Esophagus squamous epithelium (tissue), 5 donors: ENCODE measurements around the gene MYOCD. TPM values are rescaled to one million over a fixed set of nuclear protein-coding genes. Genes with fewer than 3 reads are reported as not detected.

ENCODE experiments used
- DNase-seq: peaks from one replicate; lab custom pipeline; 2025; lab: John Stamatoyannopoulos, UW
- H3K27ac ChIP-seq, 4 donors: fragments of 200-600 bp; sonication (generic); one replicate each; pipeline ENCODE4 v1.5.1; 2016 to 2019; ENCODE audit warnings: mild to moderate bottlenecking in 1 of 4
- H3K27me3 ChIP-seq, 4 donors: fragments of 200-600 bp; sonication (generic); 1 replicate in 3 of 4; 2 replicates in 1 of 4; pipeline versions ENCODE4 v1.5.1 to v1.6.0; 2017 to 2021; ENCODE audit warnings: antibody characterized with exemption in 1 of 4
- H3K36me3 ChIP-seq, 3 donors: fragments of 200-600 bp; sonication (generic); one replicate each; pipeline ENCODE4 v1.5.1; 2016 to 2019
- H3K4me1 ChIP-seq, 3 donors: fragments of 200-600 bp; sonication (generic); one replicate each; pipeline ENCODE4 v1.5.1; 2017 to 2019
- H3K4me3 ChIP-seq, 4 donors: fragments of 200-600 bp; sonication (generic); 1 replicate in 3 of 4; 2 replicates in 1 of 4; pipeline ENCODE4 v1.5.1; 2016 to 2019; ENCODE audit warnings: mild to moderate bottlenecking in 2 of 4, moderate library complexity in 1 of 4
- H3K9me3 ChIP-seq, 3 donors: fragments of 200-600 bp; sonication (generic); one replicate each; pipeline ENCODE4 v1.5.1; 2016 to 2019
- POLR2A ChIP-seq, 4 donors: fragments of 450-650 bp; IDR thresholded peaks; one replicate each; pipeline ENCODE4 v1.6.1; 2017; ENCODE audit warnings: antibody characterized with exemption in 4 of 4, mild to moderate bottlenecking in 4 of 4, moderate library complexity in 3 of 4
- WGBS, 2 donors: methylation state at CpG; one replicate each; pipeline ENCODE4 v1.1.5; 2018; 5-methylcytosine and 5-hydroxymethylcytosine counted together
- intact Hi-C: fragments of 100-400 bp; cut with DNase I; formaldehyde crosslinking; loops from one replicate; pipeline ENCODE4 v1.15.0; 2022
- total RNA-seq, 4 donors: library from RNA; depleted of rRNA; stranded (reverse); fragments of >200 nt; gene quantifications; one replicate each; pipeline ENCODE4 v1.1.0, GENCODE V29; 2016
- TF ChIP-seq, protein P1 (sequence below), 6 experiments: fragments of 450-650 bp in 4 of 6; fragments of 200-600 bp in 2 of 6; sonication (generic) in 2 of 6; IDR thresholded peaks; one replicate each; pipeline ENCODE4 v1.5.1; 2016 to 2019; ENCODE audit warnings: antibody characterized with exemption in 6 of 6, mild to moderate bottlenecking in 4 of 6, moderate library complexity in 4 of 6
- donor health status: DM: yes; HTN: yes; CAD: no.

MYOCD gene
- total RNA-seq, 4 donors from 2014 or later, result 2.3 to 27.5 (median 7.8) TPM

- Histone ChIP-seq H3K9me3 (no peaks in the 10 kb centered on the region), H3K4me1 (peaks cover 6 to 18% (median 7%) of the 10 kb centered on the region in 3 donors), H3K4me3 (peak overlapping the region in 3 of 4 donors; percentile 48 to 67 (median 49)), H3K36me3 (no peaks in the 10 kb centered on the region), H3K27me3 (peaks cover 5 to 56% (median 6%) of the 10 kb centered on the region in 4 donors), H3K27ac (peak overlapping the region; percentile 66 to 87 (median 82))
- TF ChIP-seq, protein P1, sequence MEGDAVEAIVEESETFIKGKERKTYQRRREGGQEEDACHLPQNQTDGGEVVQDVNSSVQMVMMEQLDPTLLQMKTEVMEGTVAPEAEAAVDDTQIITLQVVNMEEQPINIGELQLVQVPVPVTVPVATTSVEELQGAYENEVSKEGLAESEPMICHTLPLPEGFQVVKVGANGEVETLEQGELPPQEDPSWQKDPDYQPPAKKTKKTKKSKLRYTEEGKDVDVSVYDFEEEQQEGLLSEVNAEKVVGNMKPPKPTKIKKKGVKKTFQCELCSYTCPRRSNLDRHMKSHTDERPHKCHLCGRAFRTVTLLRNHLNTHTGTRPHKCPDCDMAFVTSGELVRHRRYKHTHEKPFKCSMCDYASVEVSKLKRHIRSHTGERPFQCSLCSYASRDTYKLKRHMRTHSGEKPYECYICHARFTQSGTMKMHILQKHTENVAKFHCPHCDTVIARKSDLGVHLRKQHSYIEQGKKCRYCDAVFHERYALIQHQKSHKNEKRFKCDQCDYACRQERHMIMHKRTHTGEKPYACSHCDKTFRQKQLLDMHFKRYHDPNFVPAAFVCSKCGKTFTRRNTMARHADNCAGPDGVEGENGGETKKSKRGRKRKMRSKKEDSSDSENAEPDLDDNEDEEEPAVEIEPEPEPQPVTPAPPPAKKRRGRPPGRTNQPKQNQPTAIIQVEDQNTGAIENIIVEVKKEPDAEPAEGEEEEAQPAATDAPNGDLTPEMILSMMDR (IDR thresholded peaks at IDR 0.05), result peak in 5 of 6 experiments; percentile 18 to 32 (median 30)
- TF ChIP-seq POLR2A (IDR thresholded peaks at IDR 0.05), result no peak
- no peak for DNase-seq
- intact Hi-C loops, result no loop called here
- 11 to 16% methylated on average over 9 of the region's 9 CpGs for WGBS, 2 donors
Measured at GRCh38 chr17:12667299-12667958, 1.7 kb downstream of the MYOCD start.

- H3K27ac ChIP-seq, result peak overlapping the region in 2 of 4 donors; percentile 33 to 49
- no peak for DNase-seq
- H3K27me3 ChIP-seq, result peaks cover 0 to 13% (median 0%) of the 10 kb centered on the region in 4 donors
- 57 to 63% methylated on average over 2 of the region's 2 CpGs for WGBS, 2 donors
- H3K36me3 ChIP-seq, result no peaks in the 10 kb centered on the region
- no peak for TF ChIP-seq POLR2A (IDR thresholded peaks at IDR 0.05)
- TF ChIP-seq, protein P1 (IDR thresholded peaks at IDR 0.05), result no peak
- intact Hi-C loops, result no loop called here
- no peak overlapping the region for H3K4me3 ChIP-seq
- H3K9me3 ChIP-seq, result no peaks in the 10 kb centered on the region
- no peaks in the 10 kb centered on the region for H3K4me1 ChIP-seq
Measured at GRCh38 chr17:12671906-12672305, 6.2 kb downstream of the MYOCD start.

DNA sequence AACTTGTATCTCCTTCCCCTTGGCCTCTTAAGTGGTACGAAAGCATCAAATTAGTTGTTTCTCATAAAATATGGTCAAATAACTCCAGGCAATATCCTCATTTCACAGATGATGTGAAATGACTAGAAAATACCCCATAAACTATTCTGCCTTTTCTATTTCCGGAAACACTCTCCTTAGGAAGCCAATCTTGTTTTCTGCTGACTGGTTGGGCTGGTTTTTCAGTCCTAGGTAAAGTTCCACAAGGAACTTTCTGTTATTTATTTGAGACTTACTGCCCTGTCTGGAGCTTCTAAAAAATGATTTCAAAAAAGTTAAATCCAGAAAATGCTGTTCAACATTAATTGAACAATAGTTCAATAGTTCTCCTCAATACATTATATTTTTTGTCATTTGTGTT is 7.3 kb downstream of the MYOCD start:
- H3K4me1 ChIP-seq, result no peaks in the 10 kb centered on the region
- intact Hi-C loops, result no loop called here

DNA sequence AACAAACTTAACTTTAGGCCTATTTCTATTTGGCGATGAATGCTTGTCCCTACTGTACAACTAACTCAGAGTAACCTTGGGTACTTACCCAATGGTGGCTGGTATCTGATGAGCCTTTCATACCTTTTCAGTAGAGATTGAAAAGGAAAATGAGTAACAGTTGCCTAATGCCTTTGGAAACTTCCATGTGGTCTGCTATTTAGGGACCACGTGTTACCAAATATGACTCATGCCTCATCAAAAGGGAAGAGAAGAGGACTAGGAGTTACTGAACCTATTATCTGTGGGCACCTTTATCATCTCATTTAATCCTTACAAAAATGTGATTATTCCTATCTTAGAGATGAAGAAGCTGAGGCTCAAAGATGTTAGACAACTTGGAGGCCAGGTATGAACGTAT is 8.1 kb downstream of the MYOCD start:
- intact Hi-C loops, result no loop called here
- no peak overlapping the region for H3K27ac ChIP-seq

More for the DNA sequence above, 7.3 kb downstream of the MYOCD start:
- peaks cover 0 to 5% (median 0%) of the 10 kb centered on the region in 4 donors for H3K27me3 ChIP-seq
- WGBS, 2 donors, result 37 to 62% methylated on average over 2 of the region's 2 CpGs
- no peaks in the 10 kb centered on the region for H3K36me3 ChIP-seq
- DNase-seq, result no peak
- H3K4me3 ChIP-seq, result no peak overlapping the region
- H3K9me3 ChIP-seq, result no peaks in the 10 kb centered on the region
- peak overlapping the region in 1 of 4 donors; percentile 3 for H3K27ac ChIP-seq
- TF ChIP-seq POLR2A (IDR thresholded peaks at IDR 0.05), result no peak
- TF ChIP-seq, protein P1 (IDR thresholded peaks at IDR 0.05), result no peak

More for the DNA sequence above, 8.1 kb downstream of the MYOCD start:
- H3K4me1 ChIP-seq, result no peaks in the 10 kb centered on the region
- WGBS, 2 donors, result 71 to 81% methylated on average over 3 of the region's 3 CpGs
- DNase-seq, result no peak
- H3K9me3 ChIP-seq, result no peaks in the 10 kb centered on the region
- no peak overlapping the region for H3K4me3 ChIP-seq
- no peaks in the 10 kb centered on the region for H3K36me3 ChIP-seq
- no peak for TF ChIP-seq POLR2A (IDR thresholded peaks at IDR 0.05)
- TF ChIP-seq, protein P1 (IDR thresholded peaks at IDR 0.05), result no peak
- H3K27me3 ChIP-seq, result peaks cover 0 to 5% (median 0%) of the 10 kb centered on the region in 4 donors
